H1 (cell line): ENCODE results near the gene RPTOR. TPM values are rescaled to one million over a fixed set of nuclear protein-coding genes. Genes with fewer than 3 reads are reported as not detected.

Experiments
- CTCF ChIA-PET: fragments of 300-600 bp; sonication (Branson Sonifier 250); formaldehyde crosslinking; loops from one replicate; lab custom pipeline; 2021; ENCODE audit not compliant: partially characterized antibody; lab: Charles Lee
- POLR2A ChIA-PET: fragments of 300-600 bp; sonication (Branson Sonifier 250); formaldehyde crosslinking; loops from one replicate; lab custom pipeline; 2021; ENCODE audit warnings: inconsistent platforms; ENCODE audit not compliant: partially characterized antibody; lab: Charles Lee
- DNase-seq, 2 experiments: peaks; one replicate each; pipeline versions ENCODE4 v3.0.0 to v3.0.0-alpha.2; 2010 to 2022; ENCODE audit warnings: low spot score in 2 of 2, low read depth in 1 of 2, mixed read lengths in 1 of 2
- FAIRE-seq: peaks from 2 replicates; lab custom pipeline; 2011; peaks lifted over from hg19 to GRCh38; lab: Jason Lieb, UNC
- H2AFZ ChIP-seq: 2 replicates; pipeline ENCODE4 v1.8.1; 2012; ENCODE audit warnings: low read length, inconsistent platforms
- H2AK5ac ChIP-seq: 2 replicates; pipeline ENCODE4 v1.6.1; 2013; ENCODE audit warnings: low read depth, low read length
- H2BK120ac ChIP-seq: replicated peaks from 2 replicates; pipeline ENCODE3; 2013; ENCODE audit warnings: low read depth, low read length, inconsistent platforms
- H2BK12ac ChIP-seq: 2 replicates; pipeline ENCODE4 v1.6.1; 2013; ENCODE audit warnings: low read depth, low read length
- H2BK15ac ChIP-seq: 2 replicates; pipeline ENCODE4 v1.6.1; 2013; ENCODE audit warnings: low read length
- H2BK20ac ChIP-seq: 2 replicates; pipeline ENCODE4 v1.6.1; 2013; ENCODE audit warnings: low read length
- H2BK5ac ChIP-seq: 2 replicates; pipeline ENCODE4 v1.6.1; 2013; ENCODE audit warnings: low read depth, low read length
- H3K14ac ChIP-seq: 2 replicates; pipeline ENCODE4 v1.6.1; 2013; ENCODE audit warnings: inconsistent platforms; ENCODE audit not compliant: insufficient read length
- H3K18ac ChIP-seq: 2 replicates; pipeline ENCODE4 v1.6.1; 2013; ENCODE audit warnings: low read length; ENCODE audit errors: extremely low read depth
- H3K23ac ChIP-seq: 2 replicates; pipeline ENCODE4 v1.6.1; 2013; ENCODE audit warnings: inconsistent platforms; ENCODE audit not compliant: insufficient read length
- H3K23me2 ChIP-seq: 2 replicates; pipeline ENCODE4 v1.6.1; 2013; ENCODE audit warnings: low read depth, low read length
- H3K27ac ChIP-seq: 2 replicates; pipeline ENCODE4 v1.6.1; 2011; ENCODE audit warnings: low read depth, low read length, inconsistent platforms
- H3K27me3 ChIP-seq, 4 experiments: replicated peaks in 1 of 4; 1 replicate in 1 of 4; 2 replicates in 3 of 4; pipeline versions ENCODE4 v1.6.1 to v1.8.1; 2011 to 2013; ENCODE audit warnings: low read length in 3 of 4, mild to moderate bottlenecking in 3 of 4, inconsistent platforms in 2 of 4, mixed read lengths in 2 of 4, moderate library complexity in 1 of 4; ENCODE audit not compliant: control insufficient read depth in 3 of 4, insufficient read depth in 3 of 4; ENCODE audit errors: extremely low read depth in 1 of 4
- H3K36me3 ChIP-seq, 4 experiments: 2 replicates each; pipeline versions ENCODE4 v1.6.1 to v1.8.1; 2011 to 2013; ENCODE audit warnings: mild to moderate bottlenecking in 4 of 4, low read length in 3 of 4, moderate library complexity in 2 of 4, control low read depth in 1 of 4, inconsistent platforms in 1 of 4; ENCODE audit not compliant: insufficient read depth in 4 of 4, control insufficient read depth in 2 of 4
- H3K4ac ChIP-seq: replicated peaks from 2 replicates; pipeline ENCODE3; 2013; ENCODE audit warnings: low read length, low read depth, mixed read lengths, inconsistent platforms; ENCODE audit not compliant: insufficient read length
- H3K4me1 ChIP-seq, 4 experiments: replicated peaks in 1 of 4; 1 replicate in 1 of 4; 2 replicates in 3 of 4; pipeline versions ENCODE4 v1.6.1 to v1.8.1; 2011 to 2013; ENCODE audit warnings: low read length in 3 of 4, inconsistent platforms in 2 of 4, mixed read lengths in 1 of 4; ENCODE audit not compliant: insufficient read depth in 4 of 4, control insufficient read depth in 3 of 4
- H3K4me2 ChIP-seq, 2 experiments: 2 replicates each; pipeline versions ENCODE4 v1.6.1 to v1.8.1; 2011 to 2013; ENCODE audit warnings: low read depth in 2 of 2, low read length in 2 of 2, control low read depth in 1 of 2, inconsistent platforms in 1 of 2, mild to moderate bottlenecking in 1 of 2; ENCODE audit not compliant: insufficient read depth in 1 of 2
- H3K4me3 ChIP-seq, 4 experiments: fragments of 200-600, 300-600 bp in 1 of 4; sonication (generic), shearing (Covaris generic), sonication (Bioruptor Twin) in 1 of 4; 2 replicates each; pipeline versions ENCODE4 v1.5.1 to v1.8.1; 2011 to 2016; ENCODE audit warnings: low read length in 4 of 4, low read depth in 3 of 4, control low read depth in 2 of 4, inconsistent platforms in 2 of 4, mild to moderate bottlenecking in 2 of 4, mixed read lengths in 1 of 4, moderate library complexity in 1 of 4; ENCODE audit not compliant: insufficient read depth in 2 of 4; ENCODE audit errors: extremely low read depth in 1 of 4
- H3K56ac ChIP-seq: replicated peaks from 2 replicates; pipeline ENCODE3; 2013; ENCODE audit warnings: low read depth, mild to moderate bottlenecking, mixed read lengths, low read length, inconsistent platforms; ENCODE audit not compliant: insufficient read length
- H3K79me1 ChIP-seq: 2 replicates; pipeline ENCODE4 v1.6.1; 2013; ENCODE audit warnings: low read depth, low read length, control low read depth
- H3K79me2 ChIP-seq, 2 experiments: 2 replicates each; pipeline versions ENCODE4 v1.6.1 to v1.8.1; 2012 to 2013; ENCODE audit warnings: low read length in 2 of 2, mild to moderate bottlenecking in 2 of 2, inconsistent platforms in 1 of 2; ENCODE audit not compliant: insufficient read depth in 2 of 2, control insufficient read depth in 1 of 2
- H3K9ac ChIP-seq, 4 experiments: replicated peaks in 1 of 4; 1 replicate in 1 of 4; 2 replicates in 3 of 4; pipeline versions ENCODE4 v1.6.1 to v1.8.1; 2011 to 2013; ENCODE audit warnings: low read depth in 3 of 4, low read length in 3 of 4, control low read depth in 2 of 4, mild to moderate bottlenecking in 2 of 4, moderate library complexity in 2 of 4, inconsistent platforms in 1 of 4; ENCODE audit errors: extremely low read depth in 1 of 4
- H3K9me3 ChIP-seq, 2 experiments: 2 replicates each; pipeline versions ENCODE4 v1.6.1 to v1.8.1; 2012 to 2013; ENCODE audit warnings: mild to moderate bottlenecking in 2 of 2, moderate library complexity in 2 of 2, control low read depth in 1 of 2, inconsistent platforms in 1 of 2, low read depth in 1 of 2, low read length in 1 of 2, mixed read lengths in 1 of 2; ENCODE audit not compliant: insufficient read depth in 2 of 2
- H4K20me1 ChIP-seq, 2 experiments: replicated peaks in 1 of 2; 2 replicates each; pipeline versions ENCODE3 to v1.8.1; 2011 to 2013; ENCODE audit warnings: inconsistent platforms in 2 of 2, low read length in 2 of 2, mild to moderate bottlenecking in 1 of 2; ENCODE audit not compliant: insufficient read depth in 2 of 2, control insufficient read depth in 1 of 2
- H4K5ac ChIP-seq: 2 replicates; pipeline ENCODE4 v1.6.1; 2013; ENCODE audit warnings: low read length, low read depth, mixed read lengths, inconsistent platforms; ENCODE audit not compliant: insufficient read length
- H4K8ac ChIP-seq: 2 replicates; pipeline ENCODE4 v1.8.0; 2013; ENCODE audit warnings: mild to moderate bottlenecking, moderate library complexity, low read length, inconsistent platforms; ENCODE audit not compliant: insufficient read depth; ENCODE audit errors: extremely low read depth
- H4K91ac ChIP-seq: replicated peaks from 2 replicates; pipeline ENCODE3; 2013; ENCODE audit warnings: low read length, mixed read lengths, inconsistent platforms; ENCODE audit not compliant: insufficient read length
- ASH2L ChIP-seq: fragments of 200-600, 300-600 bp; sonication (generic); IDR thresholded peaks from one replicate; pipeline ENCODE4 v1.7.1; 2017; ENCODE audit warnings: low read length
- CTBP2 ChIP-seq: IDR thresholded peaks from 2 replicates; pipeline ENCODE4 v1.7.0; 2011; ENCODE audit warnings: borderline replicate concordance, mild to moderate bottlenecking, moderate library complexity, mixed read lengths, low read length; ENCODE audit not compliant: insufficient read depth, insufficient read length
- EP300 ChIP-seq, 2 experiments: IDR thresholded peaks; 1 replicate in 1 of 2; 2 replicates in 1 of 2; pipeline ENCODE4 v1.6.1; 2011 to 2012; ENCODE audit warnings: low read depth in 2 of 2, low read length in 2 of 2, mild to moderate bottlenecking in 2 of 2, borderline replicate concordance in 1 of 2, inconsistent platforms in 1 of 2, moderate library complexity in 1 of 2
- HDAC2 ChIP-seq, 2 experiments: fragments of 300-600 bp in 1 of 2; sonication (generic) in 1 of 2; IDR thresholded peaks; 2 replicates each; pipeline ENCODE4 v1.6.1; 2011 to 2012; ENCODE audit warnings: low read depth in 2 of 2, low read length in 2 of 2, mild to moderate bottlenecking in 2 of 2, moderate library complexity in 2 of 2, borderline replicate concordance in 1 of 2, inconsistent platforms in 1 of 2
- KDM4A ChIP-seq: IDR thresholded peaks from one replicate; pipeline ENCODE4 v1.7.1; 2012; ENCODE audit warnings: low read depth, mild to moderate bottlenecking, moderate library complexity, low read length, inconsistent platforms; ENCODE audit not compliant: severe bottlenecking
- MAFK ChIP-seq: IDR thresholded peaks from 2 replicates; pipeline ENCODE4 v1.6.1; 2012; ENCODE audit warnings: low read depth, mild to moderate bottlenecking, improper control_type of control experiment, low read length
- POLR2AphosphoS5 ChIP-seq: IDR thresholded peaks from 2 replicates; pipeline ENCODE4 v1.6.1; 2011; ENCODE audit warnings: low read depth, low read length
- SP4 ChIP-seq: IDR thresholded peaks from 2 replicates; pipeline ENCODE4 v1.6.1; 2012; ENCODE audit warnings: low read length, inconsistent platforms
- TAF7 ChIP-seq: optimal IDR thresholded peaks from 2 replicates; pipeline ENCODE3; 2011; ENCODE audit warnings: low read depth, mild to moderate bottlenecking, inconsistent platforms, low read length, moderate library complexity, borderline replicate concordance
- TCF12 ChIP-seq: IDR thresholded peaks from 2 replicates; pipeline ENCODE4 v1.6.1; 2011; ENCODE audit warnings: low read depth, mild to moderate bottlenecking, low read length
- WGBS, 2 experiments: shearing (Covaris generic) in 1 of 2; methylation state at CpG; one replicate each; pipeline versions ENCODE4 v1.1.6 to v1.1.7; 2013 to 2015; ENCODE audit warnings: low lambda C conversion rate in 2 of 2, mixed read lengths in 2 of 2, inconsistent platforms in 1 of 2, low coverage in 1 of 2, missing lambda C conversion rate in 1 of 2; ENCODE audit not compliant: insufficient replicate concordance in 2 of 2, insufficient coverage in 1 of 2, insufficient read length in 1 of 2; ENCODE audit errors: extremely low coverage in 1 of 2, missing lambda C conversion rate in 1 of 2; 5-methylcytosine and 5-hydroxymethylcytosine counted together
- polyA plus RNA-seq, 7 experiments: library from polyadenylated mRNA; depleted of rRNA in 3 of 7; stranded (reverse) in 5 of 7; unstranded in 2 of 7; fragments of >200 nt in 5 of 7; fragments of 200-250 nt in 2 of 7; gene quantifications; 1 replicate in 5 of 7; 2 replicates in 1 of 7; 4 replicates in 1 of 7; pipeline versions ENCODE4 v1.2.1 to v1.2.3, GENCODE V29; 2011 to 2013; ENCODE audit warnings: missing spikeins in 2 of 7, mixed read lengths in 2 of 7
- total RNA-seq: library from RNA; stranded (reverse); fragmentation: NEBNext Ultra II Directional; extraction: Animal tissue kit (Norgen Biotek cat#: 25700); gene quantifications from 2 replicates; pipeline ENCODE4 v1.2.1, GENCODE V29; 2021
- TF ChIP-seq, protein P1 (sequence below): IDR thresholded peaks from 2 replicates; pipeline ENCODE4 v1.6.1; 2012; ENCODE audit warnings: inconsistent platforms

RPTOR gene
- total and polyA plus RNA-seq, 2 of the 8 experiments (the other 6 are each of a cell fraction or from before 2014, with no cell fraction given) = 6.9 to 28.7 TPM

GRCh38 chr17:80575057-80575875 is 30.6 kb downstream of the RPTOR start:
- H3K23me2 ChIP-seq = no peaks in the 10 kb centered on the region
- peaks cover 13% of the 10 kb centered on the region for H3K79me1 ChIP-seq
- H4K8ac ChIP-seq = no peak overlapping the region
- H2AFZ ChIP-seq = no peak overlapping the region
- ChIA-PET POLR2A (no interaction called here), CTCF (interaction anchor here (0.6 to 4.0 kb wide), 41 partner anchors 9 to 1612 kb away, joined by 3 to 27 read pairs (median 4); no protein-coding TSS in a partner anchor)
- no peak for FAIRE-seq
- H3K56ac ChIP-seq = no peak overlapping the region
- H3K27me3 ChIP-seq = no peaks in the 10 kb centered on the region
- H3K79me2 ChIP-seq = peaks cover 0 to 27% of the 10 kb centered on the region in 2 experiments; a peak in 2 of 4 replicates
- H3K14ac ChIP-seq = no peak overlapping the region
- H4K91ac ChIP-seq = no peak overlapping the region
- no peak overlapping the region for H3K18ac ChIP-seq
- DNase-seq = peak; percentile 58 to 95
- H4K20me1 ChIP-seq = peaks cover 4 to 15% of the 10 kb centered on the region in 2 experiments
- no peak overlapping the region for H3K4me2 ChIP-seq
- WGBS, 2 experiments = 16% methylated on average over 17 of the region's 17 CpGs; no CpG with 5 or more reads in 1 of the 2 experiments
- H2BK120ac ChIP-seq = no peak overlapping the region
- no peaks in the 10 kb centered on the region for H3K36me3 ChIP-seq
- no peak overlapping the region for H2BK5ac ChIP-seq
- H3K9ac ChIP-seq = no peak overlapping the region
- no peak overlapping the region for H3K23ac ChIP-seq
- no peak overlapping the region for H4K5ac ChIP-seq
- no peak overlapping the region for H3K4ac ChIP-seq
- H3K27ac ChIP-seq = no peak overlapping the region
- H2BK20ac ChIP-seq = 0 out of 2 replicates have a peak overlapping the region, but pooled peaks have one; percentile 43
- H2BK12ac ChIP-seq = no peak overlapping the region
- H3K9me3 ChIP-seq = no peaks in the 10 kb centered on the region
- no peak overlapping the region for H2AK5ac ChIP-seq
- no peak overlapping the region for H3K4me3 ChIP-seq
- H2BK15ac ChIP-seq = no peak overlapping the region
- H3K4me1 ChIP-seq = no peaks in the 10 kb centered on the region; a peak in 1 of 7 replicates
- TF ChIP-seq MAFK (no peak), KDM4A (no peak), ASH2L (no peak), TCF12 (0 out of 2 replicates have a peak, but pooled peaks have one; percentile 66), POLR2AphosphoS5 (peak; percentile 60; the same call in 1 of the 2 replicates), CTBP2 (no peak), SP4 (no peak), EP300 (IDR thresholded peaks at IDR 0.05; ENCODE audit: borderline replicate concordance in 1 of 2, low read depth in 2 of 2, low read length in 2 of 2) (no peak), HDAC2 (IDR thresholded peaks at IDR 0.05; ENCODE audit: borderline replicate concordance in 1 of 2, low read depth in 2 of 2, low read length in 2 of 2) (peak in 1 of 2 experiments; percentile 61; a peak in 1 of 4 replicates), TAF7 (no peak)
- TF ChIP-seq, protein P1, sequence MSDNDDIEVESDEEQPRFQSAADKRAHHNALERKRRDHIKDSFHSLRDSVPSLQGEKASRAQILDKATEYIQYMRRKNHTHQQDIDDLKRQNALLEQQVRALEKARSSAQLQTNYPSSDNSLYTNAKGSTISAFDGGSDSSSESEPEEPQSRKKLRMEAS = peak; percentile 97
